GM12891 (cell line): ENCODE measurements around the gene MAPK8.

Experiments
- DNase-seq: peaks from one replicate; pipeline ENCODE4 v3.0.0; 2011; ENCODE audit warnings: low spot score; ENCODE audit not compliant: insufficient read length
- FAIRE-seq: peaks from 2 replicates; lab custom pipeline; 2011; peaks lifted over from hg19 to GRCh38; lab: Jason Lieb, UNC
- PAX5 ChIP-seq: IDR thresholded peaks from 2 replicates; pipeline ENCODE4 v1.6.1; 2011; ENCODE audit warnings: low read length, moderate library complexity, mild to moderate bottlenecking; ENCODE audit not compliant: insufficient read depth, severe bottlenecking
- POLR2A ChIP-seq: IDR thresholded peaks from 2 replicates; pipeline ENCODE4 v1.6.1; 2011; ENCODE audit warnings: low read depth, low read length, control low read depth
- POLR2AphosphoS5 ChIP-seq: IDR thresholded peaks from 2 replicates; pipeline ENCODE4 v1.6.1; 2011; ENCODE audit warnings: low read depth, low read length, control low read depth
- POU2F2 ChIP-seq: IDR thresholded peaks from 2 replicates; pipeline ENCODE4 v1.6.1; 2011; ENCODE audit warnings: low read depth, mild to moderate bottlenecking, control low read depth, low read length, moderate library complexity
- SPI1 ChIP-seq: IDR thresholded peaks from 2 replicates; pipeline ENCODE4 v1.6.1; 2011; ENCODE audit warnings: low read depth, low read length, control low read depth
- TAF1 ChIP-seq: IDR thresholded peaks from 2 replicates; pipeline ENCODE4 v1.6.1; 2011; ENCODE audit warnings: low read depth, low read length, control low read depth

Gene MAPK8

GRCh38 chr10:48485711-48486110 is 179.2 kb downstream of the MAPK8 start:
- no peak for TF ChIP-seq POLR2A
- TF ChIP-seq PAX5: no peak
- no peak for TF ChIP-seq SPI1
- no peak for TF ChIP-seq POLR2AphosphoS5
- no peak for TF ChIP-seq TAF1
- no peak for TF ChIP-seq POU2F2
- FAIRE-seq (no peak), DNase-seq (no peak)

GRCh38 chr10:48487244-48487643 is 180.8 kb downstream of the MAPK8 start:
- DNase-seq (no peak), FAIRE-seq (no peak)
- no peak for TF ChIP-seq POLR2A
- TF ChIP-seq TAF1: no peak
- no peak for TF ChIP-seq POU2F2
- no peak for TF ChIP-seq POLR2AphosphoS5
- no peak for TF ChIP-seq SPI1
- no peak for TF ChIP-seq PAX5
